OCI-LY3 (cell line): ENCODE measurements around the gene MOB3B.

Experiments
- EZH2phosphoT487 ChIP-seq: fragments of 200-600 bp; shearing (Covaris generic); IDR thresholded peaks from 2 replicates; pipeline ENCODE4 v1.6.1; 2018; ENCODE audit warnings: antibody characterized with exemption, mixed run types, low read depth
- TF ChIP-seq, protein P1 (sequence below): fragments of 200-600, 300-600 bp; sonication (generic); IDR thresholded peaks from 2 replicates; pipeline ENCODE4 v1.5.1; 2014; ENCODE audit warnings: antibody characterized with exemption, low read length, low read depth

DNA sequence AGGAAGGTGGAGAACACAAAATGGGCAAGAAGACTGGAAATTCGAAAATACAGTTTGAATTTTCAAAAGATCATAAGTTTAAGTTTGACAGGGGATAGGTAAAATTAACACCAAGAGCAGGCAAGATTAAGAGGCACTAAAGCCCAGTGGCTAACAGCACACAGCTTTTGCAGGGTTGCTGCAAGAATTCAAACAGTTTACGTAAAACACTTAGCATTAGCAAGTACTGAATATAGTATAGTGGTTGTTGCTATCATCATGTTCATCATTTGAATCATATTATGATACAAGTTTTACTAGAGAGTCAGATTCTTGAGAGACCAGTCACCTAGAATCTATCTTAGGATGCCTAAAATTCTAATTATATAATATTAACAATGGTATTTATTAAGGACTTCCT, 66.8 kb downstream of the MOB3B start:
- TF ChIP-seq, protein P1, sequence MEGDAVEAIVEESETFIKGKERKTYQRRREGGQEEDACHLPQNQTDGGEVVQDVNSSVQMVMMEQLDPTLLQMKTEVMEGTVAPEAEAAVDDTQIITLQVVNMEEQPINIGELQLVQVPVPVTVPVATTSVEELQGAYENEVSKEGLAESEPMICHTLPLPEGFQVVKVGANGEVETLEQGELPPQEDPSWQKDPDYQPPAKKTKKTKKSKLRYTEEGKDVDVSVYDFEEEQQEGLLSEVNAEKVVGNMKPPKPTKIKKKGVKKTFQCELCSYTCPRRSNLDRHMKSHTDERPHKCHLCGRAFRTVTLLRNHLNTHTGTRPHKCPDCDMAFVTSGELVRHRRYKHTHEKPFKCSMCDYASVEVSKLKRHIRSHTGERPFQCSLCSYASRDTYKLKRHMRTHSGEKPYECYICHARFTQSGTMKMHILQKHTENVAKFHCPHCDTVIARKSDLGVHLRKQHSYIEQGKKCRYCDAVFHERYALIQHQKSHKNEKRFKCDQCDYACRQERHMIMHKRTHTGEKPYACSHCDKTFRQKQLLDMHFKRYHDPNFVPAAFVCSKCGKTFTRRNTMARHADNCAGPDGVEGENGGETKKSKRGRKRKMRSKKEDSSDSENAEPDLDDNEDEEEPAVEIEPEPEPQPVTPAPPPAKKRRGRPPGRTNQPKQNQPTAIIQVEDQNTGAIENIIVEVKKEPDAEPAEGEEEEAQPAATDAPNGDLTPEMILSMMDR: no peak
- TF ChIP-seq EZH2phosphoT487: no peak
